Tracheal epithelial cell (primary cell): Measurements from ENCODE around the gene HUS1B. TPM values are rescaled to one million over a fixed set of nuclear protein-coding genes. Genes with fewer than 3 reads are reported as not detected.

ENCODE experiments used
- total RNA-seq: library from RNA; depleted of rRNA; stranded (reverse); fragments of >200 nt; gene quantifications from 2 replicates; pipeline ENCODE4 v1.2.1, GENCODE V29; 2014

The HUS1B gene
- total RNA-seq: 0.85 and 1.2 TPM in 2 replicates

GRCh38 chr6:656460-657252 lies at the start of gene HUS1B:
Gene HUS1B, minus strand, starts transcription at chr6:657100. Its CDS starts 156 bp downstream, at chr6:656944.

GRCh38 chr6:692858-693722 lies 36.2 kb upstream of the HUS1B start, which contains the start of gene EXOC2:
Gene EXOC2, minus strand, starts transcription at chr6:693139. Its CDS starts 55,321 bp downstream, at chr6:637818.

Other genes with a start within 250 kb of the HUS1B start
- gene EXOC2, start 36.0 kb upstream of the HUS1B start, total RNA-seq: 37.1 and 38.8 TPM in 2 replicates